ENCODE measurements around the gene SMIM29.

GRCh38 chr6:34246249-34246562 is 2.6 kb downstream of the SMIM29 start:
- TF ChIP-seq CTCF (IDR thresholded peaks at IDR 0.05): no peak
- TF ChIP-seq POLR2AphosphoS5 (IDR thresholded peaks at IDR 0.05): no peak
- TF ChIP-seq POLR2A (IDR thresholded peaks at IDR 0.05): no peak
